A673 (cell line): Measurements from ENCODE around the gene PRXL2A. TPM values are rescaled to one million over a fixed set of nuclear protein-coding genes. Genes with fewer than 3 reads are reported as not detected.

Experiments
- BruUV-seq: library from RNA; stranded (reverse); fragments of 400-500 nt; replicated peaks from 2 replicates; lab custom pipeline; 2021; lab: Mats Ljungman, UMichigan
- CTCF ChIA-PET: fragments of 300-600 bp; sonication (Branson Sonifier 250); formaldehyde crosslinking; loops from one replicate; lab custom pipeline; 2022; ENCODE audit warnings: antibody characterized with exemption; lab: Charles Lee
- POLR2A ChIA-PET: fragments of 300-600 bp; sonication (Branson Sonifier 250); formaldehyde crosslinking; loops from one replicate; lab custom pipeline; 2022; ENCODE audit warnings: antibody characterized with exemption; ENCODE audit not compliant: low non-redundant PET; lab: Charles Lee
- DNase-seq: peaks from one replicate; pipeline ENCODE4 v3.0.0-alpha.2; 2015; ENCODE audit warnings: low spot score
- H3K27ac ChIP-seq: fragments of 200-600 bp; sonication (generic); 2 replicates; pipeline ENCODE4 v1.5.1; 2016; ENCODE audit warnings: mixed run types, low read depth, mild to moderate bottlenecking, mixed read lengths, antibody characterized with exemption, low read length; ENCODE audit not compliant: poor library complexity, severe bottlenecking
- H3K27me3 ChIP-seq: fragments of 200-600 bp; sonication (generic); replicated peaks from 2 replicates; pipeline ENCODE4 v1.6.1; 2017; ENCODE audit warnings: mixed run types, low read depth, mild to moderate bottlenecking, mixed read lengths, antibody characterized with exemption, low read length; ENCODE audit not compliant: insufficient read depth, poor library complexity
- H3K36me3 ChIP-seq: fragments of 200-600 bp; sonication (generic); 2 replicates; pipeline ENCODE4 v1.6.1; 2016; ENCODE audit warnings: mixed run types, mild to moderate bottlenecking, mixed read lengths, antibody characterized with exemption, low read length; ENCODE audit not compliant: insufficient read depth, poor library complexity, severe bottlenecking
- H3K4me1 ChIP-seq: fragments of 200-600 bp; sonication (generic); 2 replicates; pipeline ENCODE4 v1.6.1; 2017; ENCODE audit warnings: mixed run types, mild to moderate bottlenecking, mixed read lengths, antibody characterized with exemption, low read length; ENCODE audit not compliant: insufficient read depth, poor library complexity, severe bottlenecking
- H3K4me3 ChIP-seq: fragments of 200-600 bp; sonication (generic); 2 replicates; pipeline ENCODE4 v1.5.1; 2016; ENCODE audit warnings: low read depth, mixed run types, mild to moderate bottlenecking, mixed read lengths, low read length; ENCODE audit not compliant: poor library complexity, severe bottlenecking
- H3K9me3 ChIP-seq: fragments of 200-600 bp; sonication (generic); 2 replicates; pipeline ENCODE4 v1.6.1; 2016; ENCODE audit warnings: mixed run types, low read depth, mild to moderate bottlenecking, mixed read lengths, antibody characterized with exemption, low read length; ENCODE audit not compliant: poor library complexity, severe bottlenecking
- CTCF ChIP-seq: fragments of 300-800, 200-600 bp; sonication (generic); conservative IDR thresholded peaks from 2 replicates; pipeline ENCODE4 v1.5.1; 2017; ENCODE audit warnings: low read depth, mild to moderate bottlenecking, antibody characterized with exemption, low read length, moderate library complexity, mixed read lengths
- EZH2 ChIP-seq: fragments of 200-600 bp; sonication (generic); IDR thresholded peaks from 2 replicates; pipeline ENCODE4 v1.6.1; 2017; ENCODE audit warnings: borderline replicate concordance, low read depth, mild to moderate bottlenecking, mixed read lengths, antibody characterized with exemption, low read length; ENCODE audit not compliant: poor library complexity, severe bottlenecking
- intact Hi-C: fragments of 100-400 bp; cut with micrococcal nuclease; formaldehyde crosslinking; loops from one replicate; pipeline ENCODE4 v1.10.0; 2022; ENCODE audit not compliant: unreplicated experiment
- total RNA-seq: library from RNA; stranded (reverse); gene quantifications from 2 replicates; pipeline ENCODE4 v1.2.3, GENCODE V29; 2021

The PRXL2A gene
- total RNA-seq, 1 experiment from 2014 or later: 100 TPM

GRCh38 chr10:80449520-80449919 lies 41.2 kb downstream of the PRXL2A start:
- intact Hi-C loops: loop anchor here (10.0 kb wide), 1 partner anchor 245 kb away; no protein-coding TSS in a partner anchor
- no peak overlapping the region for H3K4me3 ChIP-seq
- POLR2A ChIA-PET: no interaction called here
- no peaks in the 10 kb centered on the region for H3K9me3 ChIP-seq
- H3K27ac ChIP-seq: no peak overlapping the region
- H3K27me3 ChIP-seq: no peaks in the 10 kb centered on the region
- DNase-seq: no peak
- BruUV-seq: no TSS peak
- peaks cover 3% of the 10 kb centered on the region for H3K4me1 ChIP-seq
- CTCF ChIA-PET: no interaction called here
- H3K36me3 ChIP-seq: no peaks in the 10 kb centered on the region
- TF ChIP-seq EZH2 (no peak), CTCF (no peak)

GRCh38 chr10:80451132-80451531 lies 42.8 kb downstream of the PRXL2A start:
- no peaks in the 10 kb centered on the region for H3K27me3 ChIP-seq
- BruUV-seq: no TSS peak
- no peak for TF ChIP-seq CTCF
- no peak for TF ChIP-seq EZH2
- ChIA-PET CTCF (interaction anchor here (0.6 kb wide), 1 partner anchor 32 kb away, joined by 7 read pairs; no protein-coding TSS in a partner anchor), POLR2A (no interaction called here)
- H3K4me3 ChIP-seq: no peak overlapping the region
- H3K9me3 ChIP-seq: no peaks in the 10 kb centered on the region
- intact Hi-C loops: no loop called here
- no peak overlapping the region for H3K27ac ChIP-seq
- peaks cover 6% of the 10 kb centered on the region for H3K4me1 ChIP-seq
- no peak for DNase-seq
- H3K36me3 ChIP-seq: no peaks in the 10 kb centered on the region

GRCh38 chr10:80452069-80452468 lies 43.7 kb downstream of the PRXL2A start:
- TF ChIP-seq CTCF (no peak), EZH2 (no peak)
- intact Hi-C loops: no loop called here
- Histone ChIP-seq H3K27ac (no peak overlapping the region), H3K9me3 (no peaks in the 10 kb centered on the region), H3K4me1 (peaks cover 10% of the 10 kb centered on the region), H3K27me3 (no peaks in the 10 kb centered on the region), H3K4me3 (no peak overlapping the region), H3K36me3 (no peaks in the 10 kb centered on the region)
- no peak for DNase-seq
- no TSS peak for BruUV-seq
- POLR2A ChIA-PET: no interaction called here
- CTCF ChIA-PET: no interaction called here
